ENCODE results near the gene ZNF511. TPM values are rescaled to one million over a fixed set of nuclear protein-coding genes. Genes with fewer than 3 reads are reported as not detected.

The ZNF511 gene
- polyA plus RNA-seq, 2 donors, result 28.4 to 41.7 TPM

DNA sequence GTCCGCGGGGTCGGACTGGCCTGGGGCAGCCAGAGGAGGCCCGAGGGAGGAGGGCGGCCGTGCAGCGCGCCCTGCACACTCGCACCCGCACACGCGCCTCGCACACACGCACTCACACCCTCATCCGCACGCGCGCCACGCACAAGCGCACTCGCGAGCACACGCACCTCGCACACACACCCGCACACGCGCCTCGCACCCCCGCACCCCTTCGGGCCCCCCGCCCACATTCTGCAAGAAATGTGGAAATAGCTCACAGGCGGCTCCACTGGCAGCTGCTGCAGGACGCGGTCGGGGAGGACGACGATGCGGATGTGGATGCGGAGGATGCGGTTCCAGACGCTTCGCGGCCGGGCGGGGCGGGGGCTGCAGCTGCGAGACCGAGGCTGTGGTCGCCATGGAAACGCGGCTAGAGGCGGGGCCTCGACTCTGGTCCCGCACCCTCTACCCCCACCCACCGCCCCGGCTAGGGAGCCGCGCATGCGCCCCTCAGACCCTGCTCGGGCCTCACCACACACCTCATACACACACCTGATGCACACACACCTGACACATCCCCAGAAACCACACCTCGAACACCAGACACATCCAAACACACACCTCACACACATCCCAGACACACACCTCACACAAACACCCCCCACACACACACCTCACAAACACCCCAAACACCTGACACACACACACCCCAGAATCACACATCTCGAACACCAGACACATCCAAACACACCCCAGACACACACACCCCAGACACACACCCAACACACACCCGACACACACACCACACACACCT lies 28.1 kb downstream of the ZNF511 start, which contains the start of gene CALY:
CALY (minus strand) TSS at position 320 of the 793 bp plus-strand sequence. CDS start 7,907 bp downstream, outside the sequence.
- Histone ChIP-seq H3K36me3 (ENCODE audit: control insufficient read depth in 2 of 2, insufficient read depth in 2 of 2, low read length in 1 of 2) (no peaks in the 10 kb centered on the region), H3K27ac (ENCODE audit: low read depth in 2 of 2, low read length in 1 of 2) (no peak within 1 kb of the TSS), H3K4me1 (ENCODE audit: control insufficient read depth in 2 of 2, insufficient read depth in 2 of 2, low read length in 1 of 2) (peaks cover 5 to 8% of the 10 kb centered on the region in 2 donors), H3K4me3 (ENCODE audit: low read depth in 1 of 2, low read length in 2 of 2) (peak within 1 kb of the TSS; percentile 19 to 29), H3K9me3 (ENCODE audit: control insufficient read depth in 2 of 2, insufficient read depth in 1 of 2, low read depth in 1 of 2, low read length in 1 of 2) (peaks cover 0 to 7% of the 10 kb centered on the region in 2 donors), H3K27me3 (ENCODE audit: control insufficient read depth in 1 of 2, insufficient read depth in 2 of 2, low read length in 2 of 2) (peaks cover 0 to 11% of the 10 kb centered on the region in 2 donors)
- 9 to 14% methylated on average over 51 to 63 of the region's 63 CpGs for WGBS, 2 donors

DNA sequence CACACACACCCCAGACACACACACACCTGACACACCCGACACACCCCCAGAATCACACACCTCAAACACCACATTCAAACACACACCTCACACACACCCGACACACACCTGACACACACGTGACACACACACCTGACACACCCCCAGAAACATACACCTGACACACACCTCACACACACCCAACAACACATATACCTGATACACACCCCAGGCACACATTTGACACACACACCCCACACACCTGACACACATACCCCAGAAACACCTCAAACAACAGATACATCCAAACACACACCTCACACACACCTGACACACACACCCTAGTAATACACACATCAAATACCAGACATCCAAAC lies 28.6 kb downstream of the ZNF511 start:
- peaks cover 0 to 11% of the 10 kb centered on the region in 2 donors for H3K27me3 ChIP-seq (ENCODE audit: control insufficient read depth in 1 of 2, insufficient read depth in 2 of 2, low read length in 2 of 2)
- no peak overlapping the region for H3K27ac ChIP-seq (ENCODE audit: low read depth in 2 of 2, low read length in 1 of 2)
- H3K9me3 ChIP-seq (ENCODE audit: control insufficient read depth in 2 of 2, insufficient read depth in 1 of 2, low read depth in 1 of 2, low read length in 1 of 2), result peaks cover 0 to 7% of the 10 kb centered on the region in 2 donors
- H3K4me3 ChIP-seq (ENCODE audit: low read depth in 1 of 2, low read length in 2 of 2), result no peak overlapping the region
- H3K36me3 ChIP-seq (ENCODE audit: control insufficient read depth in 2 of 2, insufficient read depth in 2 of 2, low read length in 1 of 2), result no peaks in the 10 kb centered on the region
- H3K4me1 ChIP-seq (ENCODE audit: control insufficient read depth in 2 of 2, insufficient read depth in 2 of 2, low read length in 1 of 2), result peaks cover 5 to 8% of the 10 kb centered on the region in 2 donors
- WGBS, 2 donors, result 70 to 75% methylated on average over 3 of the region's 3 CpGs

GRCh38 chr10:133338080-133339071 lies 29.7 kb downstream of the ZNF511 start:
- Histone ChIP-seq H3K4me1 (ENCODE audit: control insufficient read depth in 2 of 2, insufficient read depth in 2 of 2, low read length in 1 of 2) (peaks cover 5 to 8% of the 10 kb centered on the region in 2 donors), H3K27ac (ENCODE audit: low read depth in 2 of 2, low read length in 1 of 2) (no peak overlapping the region), H3K9me3 (ENCODE audit: control insufficient read depth in 2 of 2, insufficient read depth in 1 of 2, low read depth in 1 of 2, low read length in 1 of 2) (peaks cover 0 to 7% of the 10 kb centered on the region in 2 donors), H3K27me3 (ENCODE audit: control insufficient read depth in 1 of 2, insufficient read depth in 2 of 2, low read length in 2 of 2) (peaks cover 0 to 11% of the 10 kb centered on the region in 2 donors), H3K36me3 (ENCODE audit: control insufficient read depth in 2 of 2, insufficient read depth in 2 of 2, low read length in 1 of 2) (no peaks in the 10 kb centered on the region), H3K4me3 (ENCODE audit: low read depth in 1 of 2, low read length in 2 of 2) (no peak overlapping the region)
- WGBS, 2 donors, result 83 to 84% methylated on average over 10 of the region's 10 CpGs

GRCh38 chr10:133339708-133340380 lies 31.1 kb downstream of the ZNF511 start:
- WGBS, 2 donors, result 89% methylated on average over 13 of the region's 13 CpGs
- no peak overlapping the region for H3K27ac ChIP-seq (ENCODE audit: low read depth in 2 of 2, low read length in 1 of 2)
- peaks cover 0 to 11% of the 10 kb centered on the region in 2 donors for H3K27me3 ChIP-seq (ENCODE audit: control insufficient read depth in 1 of 2, insufficient read depth in 2 of 2, low read length in 2 of 2)
- peaks cover 0 to 7% of the 10 kb centered on the region in 2 donors for H3K9me3 ChIP-seq (ENCODE audit: control insufficient read depth in 2 of 2, insufficient read depth in 1 of 2, low read depth in 1 of 2, low read length in 1 of 2)
- peaks cover 5 to 8% of the 10 kb centered on the region in 2 donors for H3K4me1 ChIP-seq (ENCODE audit: control insufficient read depth in 2 of 2, insufficient read depth in 2 of 2, low read length in 1 of 2)
- no peaks in the 10 kb centered on the region for H3K36me3 ChIP-seq (ENCODE audit: control insufficient read depth in 2 of 2, insufficient read depth in 2 of 2, low read length in 1 of 2)
- no peak overlapping the region for H3K4me3 ChIP-seq (ENCODE audit: low read depth in 1 of 2, low read length in 2 of 2)

DNA sequence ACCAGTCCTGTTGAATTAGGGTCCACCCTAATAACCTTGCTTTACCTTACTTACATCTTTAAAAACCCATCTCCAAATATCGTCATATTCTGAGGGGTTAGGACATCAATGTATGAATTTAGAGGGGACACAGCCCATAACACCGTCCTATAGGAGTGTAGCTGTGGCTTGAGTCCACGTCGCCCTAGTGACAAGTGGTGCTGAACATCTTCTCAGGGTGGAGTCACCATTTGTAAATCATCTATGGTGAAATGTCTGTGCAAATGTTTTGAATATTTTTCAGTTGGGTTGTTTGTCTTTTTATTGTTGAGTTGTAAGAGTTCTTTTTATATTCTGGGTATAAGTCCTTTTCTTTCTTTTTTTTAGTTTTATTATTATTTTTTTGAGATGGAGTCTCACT lies 33.3 kb downstream of the ZNF511 start:
- Histone ChIP-seq H3K9me3 (ENCODE audit: control insufficient read depth in 2 of 2, insufficient read depth in 1 of 2, low read depth in 1 of 2, low read length in 1 of 2) (peaks cover 0 to 9% of the 10 kb centered on the region in 2 donors), H3K4me1 (ENCODE audit: control insufficient read depth in 2 of 2, insufficient read depth in 2 of 2, low read length in 1 of 2) (no peaks in the 10 kb centered on the region), H3K27me3 (ENCODE audit: control insufficient read depth in 1 of 2, insufficient read depth in 2 of 2, low read length in 2 of 2) (no peaks in the 10 kb centered on the region), H3K4me3 (ENCODE audit: low read depth in 1 of 2, low read length in 2 of 2) (no peak overlapping the region), H3K27ac (ENCODE audit: low read depth in 2 of 2, low read length in 1 of 2) (no peak overlapping the region), H3K36me3 (ENCODE audit: control insufficient read depth in 2 of 2, insufficient read depth in 2 of 2, low read length in 1 of 2) (no peaks in the 10 kb centered on the region)
- 87 to 88% methylated on average over 4 of the region's 4 CpGs for WGBS, 2 donors

- Histone ChIP-seq H3K27me3 (ENCODE audit: control insufficient read depth in 1 of 2, insufficient read depth in 2 of 2, low read length in 2 of 2) (no peaks in the 10 kb centered on the region), H3K4me1 (ENCODE audit: control insufficient read depth in 2 of 2, insufficient read depth in 2 of 2, low read length in 1 of 2) (no peaks in the 10 kb centered on the region), H3K9me3 (ENCODE audit: control insufficient read depth in 2 of 2, insufficient read depth in 1 of 2, low read depth in 1 of 2, low read length in 1 of 2) (peaks cover 0 to 10% of the 10 kb centered on the region in 2 donors), H3K27ac (ENCODE audit: low read depth in 2 of 2, low read length in 1 of 2) (no peak overlapping the region), H3K4me3 (ENCODE audit: low read depth in 1 of 2, low read length in 2 of 2) (no peak overlapping the region), H3K36me3 (ENCODE audit: control insufficient read depth in 2 of 2, insufficient read depth in 2 of 2, low read length in 1 of 2) (no peaks in the 10 kb centered on the region)
- WGBS, 2 donors, result 72 to 78% methylated on average over 8 of the region's 8 CpGs
These were observed 34.2 kb downstream of the ZNF511 start for GRCh38 chr10:133342942-133343341.

DNA sequence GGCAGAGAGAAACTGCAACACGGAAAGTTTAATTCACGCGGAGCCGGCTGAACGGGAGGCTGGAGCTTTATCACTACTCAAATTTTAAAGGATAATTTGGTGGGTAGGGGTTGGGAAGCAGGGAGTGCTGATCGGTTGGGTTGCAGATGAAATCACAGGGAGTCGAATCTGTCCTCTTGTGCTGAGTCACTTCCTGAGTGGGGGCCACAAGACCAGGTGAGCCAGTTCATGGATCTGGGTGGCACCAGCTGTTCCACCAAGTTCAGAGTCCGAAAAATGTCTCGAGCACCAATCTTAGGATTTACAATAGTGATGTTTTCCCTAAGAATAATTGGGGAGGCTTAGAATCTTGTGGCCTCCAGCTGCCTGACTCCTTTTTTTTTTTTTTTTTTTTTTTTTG lies 34.8 kb downstream of the ZNF511 start:
- Histone ChIP-seq H3K27me3 (ENCODE audit: control insufficient read depth in 1 of 2, insufficient read depth in 2 of 2, low read length in 2 of 2) (no peaks in the 10 kb centered on the region), H3K4me3 (ENCODE audit: low read depth in 1 of 2, low read length in 2 of 2) (no peak overlapping the region), H3K9me3 (ENCODE audit: control insufficient read depth in 2 of 2, insufficient read depth in 1 of 2, low read depth in 1 of 2, low read length in 1 of 2) (peaks cover 0 to 10% of the 10 kb centered on the region in 2 donors), H3K4me1 (ENCODE audit: control insufficient read depth in 2 of 2, insufficient read depth in 2 of 2, low read length in 1 of 2) (no peaks in the 10 kb centered on the region), H3K36me3 (ENCODE audit: control insufficient read depth in 2 of 2, insufficient read depth in 2 of 2, low read length in 1 of 2) (no peaks in the 10 kb centered on the region), H3K27ac (ENCODE audit: low read depth in 2 of 2, low read length in 1 of 2) (no peak overlapping the region)
- WGBS, 2 donors, result 57 to 68% methylated on average over 9 of the region's 9 CpGs

GRCh38 chr10:133344236-133344635 lies 35.5 kb downstream of the ZNF511 start:
- Histone ChIP-seq H3K27me3 (ENCODE audit: control insufficient read depth in 1 of 2, insufficient read depth in 2 of 2, low read length in 2 of 2) (no peaks in the 10 kb centered on the region), H3K36me3 (ENCODE audit: control insufficient read depth in 2 of 2, insufficient read depth in 2 of 2, low read length in 1 of 2) (no peaks in the 10 kb centered on the region), H3K4me1 (ENCODE audit: control insufficient read depth in 2 of 2, insufficient read depth in 2 of 2, low read length in 1 of 2) (no peaks in the 10 kb centered on the region), H3K27ac (ENCODE audit: low read depth in 2 of 2, low read length in 1 of 2) (no peak overlapping the region), H3K9me3 (ENCODE audit: control insufficient read depth in 2 of 2, insufficient read depth in 1 of 2, low read depth in 1 of 2, low read length in 1 of 2) (peaks cover 0 to 8% of the 10 kb centered on the region in 2 donors), H3K4me3 (ENCODE audit: low read depth in 1 of 2, low read length in 2 of 2) (no peak overlapping the region)
- WGBS, 2 donors, result 64 to 70% methylated on average over 5 of the region's 5 CpGs

GRCh38 chr10:133346413-133346812 lies 37.7 kb downstream of the ZNF511 start:
- 48 to 54% methylated on average over 11 of the region's 11 CpGs for WGBS, 2 donors
- peaks cover 0 to 3% of the 10 kb centered on the region in 2 donors for H3K9me3 ChIP-seq (ENCODE audit: control insufficient read depth in 2 of 2, insufficient read depth in 1 of 2, low read depth in 1 of 2, low read length in 1 of 2)
- no peaks in the 10 kb centered on the region for H3K36me3 ChIP-seq (ENCODE audit: control insufficient read depth in 2 of 2, insufficient read depth in 2 of 2, low read length in 1 of 2)
- no peak overlapping the region for H3K27ac ChIP-seq (ENCODE audit: low read depth in 2 of 2, low read length in 1 of 2)
- no peak overlapping the region for H3K4me3 ChIP-seq (ENCODE audit: low read depth in 1 of 2, low read length in 2 of 2)
- no peaks in the 10 kb centered on the region for H3K27me3 ChIP-seq (ENCODE audit: control insufficient read depth in 1 of 2, insufficient read depth in 2 of 2, low read length in 2 of 2)
- H3K4me1 ChIP-seq (ENCODE audit: control insufficient read depth in 2 of 2, insufficient read depth in 2 of 2, low read length in 1 of 2), result no peaks in the 10 kb centered on the region

Measured in esophagus (tissue), 2 donors.